Ramos (cell line): Measurements from ENCODE around the gene ITSN1.
"Not testable (repeated sequence)": the region's sequence is repeated elsewhere in the genome, so short reads cannot be mapped to it uniquely, and the experiment has no call there.

Experiments used
- in situ Hi-C: fragments of 300-500 bp; cut with MboI; formaldehyde crosslinking; loops from one replicate; pipeline ENCODE4 v1.14.3; 2022; ENCODE audit warnings: low sequenced_read_pairs; ENCODE audit not compliant: unreplicated experiment

ITSN1 gene

DNA sequence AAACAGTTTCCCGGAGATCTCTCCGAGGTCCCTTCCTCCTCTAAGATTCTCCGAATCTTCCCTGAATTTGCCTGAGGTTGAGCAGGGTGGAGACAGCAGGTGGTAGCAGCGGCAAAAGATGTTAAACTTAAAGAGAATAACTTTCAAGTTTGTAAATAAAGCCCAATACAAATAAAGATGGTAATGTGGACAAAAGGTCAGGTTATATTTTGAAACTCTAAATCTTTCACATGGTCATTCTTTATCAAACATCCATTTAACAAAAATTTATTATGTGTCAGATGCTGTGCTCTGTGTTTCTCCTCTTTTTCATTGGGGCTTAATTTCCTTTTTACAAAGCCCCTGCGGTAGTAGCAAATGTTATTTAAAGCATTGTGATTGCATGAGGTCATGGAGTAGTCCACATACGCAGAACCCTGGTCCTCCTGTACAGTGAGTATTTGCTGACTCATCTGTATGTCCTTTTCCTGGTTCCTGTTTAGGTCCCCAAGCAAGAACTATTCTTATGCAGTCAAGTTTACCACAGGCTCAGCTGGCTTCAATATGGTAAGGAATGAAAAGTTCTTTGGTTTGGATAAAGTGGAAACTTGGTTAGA lies 119.2 kb downstream of the ITSN1 start:
- in situ Hi-C loops, result no loop called here

DNA sequence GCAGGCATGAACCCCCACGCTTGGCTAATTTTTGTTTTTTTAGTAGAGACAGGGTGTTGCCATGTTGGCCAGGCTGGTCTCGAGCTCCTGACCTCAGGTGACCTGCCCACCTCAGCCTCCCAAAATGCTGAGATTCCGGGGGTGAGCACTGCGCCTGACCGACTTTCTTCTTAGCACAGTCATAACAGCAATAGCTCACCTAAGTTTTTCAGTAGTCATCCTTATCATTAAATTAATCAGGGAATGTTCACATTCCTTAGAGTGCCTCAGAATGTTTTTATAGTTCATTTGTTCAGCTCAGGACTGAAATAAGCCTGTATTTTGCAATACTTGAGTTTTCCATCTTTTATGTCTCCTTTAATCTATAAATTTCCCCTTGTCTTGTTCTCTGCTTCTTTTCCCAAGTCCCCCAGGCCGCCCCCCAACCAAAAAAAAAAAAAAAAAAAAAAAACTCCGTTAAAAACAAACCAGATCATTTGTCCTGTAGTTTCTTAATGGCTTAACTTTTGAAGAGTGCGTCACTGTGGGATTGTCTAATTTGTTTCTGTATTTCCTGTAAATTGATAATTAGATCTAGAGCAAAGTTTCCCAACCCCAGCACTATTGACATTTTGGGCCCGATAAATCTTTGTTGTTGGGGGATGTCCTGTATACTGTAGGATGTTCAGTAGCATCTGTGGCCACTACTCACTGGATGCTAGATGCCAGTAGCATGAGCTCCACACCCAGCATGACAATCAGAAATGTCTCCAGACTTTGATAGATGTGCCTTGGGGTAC lies 120.7 kb downstream of the ITSN1 start:
- in situ Hi-C loops, result no loop called here

DNA sequence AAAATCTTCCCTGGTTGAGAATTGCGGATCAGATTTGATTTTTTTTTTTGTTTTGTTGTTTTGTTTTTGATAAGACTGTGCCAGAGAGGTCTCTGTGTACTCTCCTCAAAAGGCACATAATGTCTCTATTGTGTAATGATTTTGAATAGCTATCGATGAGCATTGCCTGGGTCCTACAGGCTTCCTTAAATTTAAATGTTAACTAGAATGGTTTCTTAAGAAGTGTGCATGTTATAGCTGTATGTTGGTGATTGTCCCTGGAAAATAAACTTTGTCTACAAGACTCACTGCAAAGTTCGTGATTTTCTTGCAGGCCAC lies 121.2 kb downstream of the ITSN1 start:
- in situ Hi-C loops, result no loop called here

DNA sequence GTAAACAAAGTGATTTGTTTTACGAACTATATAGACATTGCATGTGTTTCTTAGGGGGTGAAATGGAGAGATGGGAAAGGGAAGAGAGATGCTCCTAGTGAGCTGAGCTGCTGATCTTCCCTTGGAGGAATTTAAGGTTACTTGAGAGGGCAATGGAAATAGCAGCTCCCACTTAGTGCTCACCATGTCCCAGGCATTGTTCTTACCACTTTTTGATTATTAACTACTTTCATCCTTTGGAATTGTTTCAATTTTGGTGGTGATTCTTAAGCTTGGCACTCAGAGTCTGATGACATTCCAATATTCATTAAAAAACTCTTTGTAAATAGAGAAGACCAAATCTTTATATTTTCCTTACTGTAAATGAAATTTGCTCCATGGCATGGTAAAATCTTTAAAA lies 124.9 kb downstream of the ITSN1 start:
- in situ Hi-C loops, result no loop called here

DNA sequence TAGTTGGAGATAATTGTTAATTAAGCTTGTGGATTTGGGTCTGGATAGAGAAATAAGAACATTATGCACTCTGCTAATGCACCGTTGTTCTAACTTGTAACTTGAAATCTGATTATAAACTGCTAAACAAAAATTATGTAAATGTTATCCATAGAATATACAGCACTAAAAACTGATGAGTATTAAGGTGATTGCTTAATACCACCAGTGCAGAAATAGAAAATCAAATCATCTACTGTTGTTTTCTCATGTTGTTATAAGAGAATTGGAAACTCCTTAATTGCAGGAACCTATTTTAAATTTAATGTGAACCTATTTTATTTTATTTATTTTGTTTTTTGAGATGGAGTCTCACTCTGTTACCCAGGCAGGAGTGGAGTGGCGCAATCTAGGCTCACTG lies 125.7 kb downstream of the ITSN1 start:
- in situ Hi-C loops, result no loop called here

DNA sequence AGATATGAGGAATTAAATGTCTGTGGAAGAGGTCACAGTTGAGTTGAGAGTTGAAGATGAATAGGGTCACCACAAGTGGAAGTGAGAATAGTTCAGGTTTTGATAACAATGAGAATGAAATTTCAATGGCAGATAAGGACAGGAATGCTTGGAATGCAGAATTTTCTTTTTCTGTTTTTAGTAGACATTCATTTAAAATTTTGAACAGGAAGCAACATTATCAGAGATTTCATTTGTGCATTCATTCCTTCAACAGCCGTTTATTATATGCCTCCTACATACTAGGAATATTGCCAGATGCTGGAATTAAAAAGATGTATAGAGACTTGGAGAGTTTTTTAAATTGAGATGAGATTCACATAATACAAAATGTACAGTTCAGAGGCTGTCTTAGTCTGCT lies 126.8 kb downstream of the ITSN1 start:
- in situ Hi-C loops, result no loop called here

DNA sequence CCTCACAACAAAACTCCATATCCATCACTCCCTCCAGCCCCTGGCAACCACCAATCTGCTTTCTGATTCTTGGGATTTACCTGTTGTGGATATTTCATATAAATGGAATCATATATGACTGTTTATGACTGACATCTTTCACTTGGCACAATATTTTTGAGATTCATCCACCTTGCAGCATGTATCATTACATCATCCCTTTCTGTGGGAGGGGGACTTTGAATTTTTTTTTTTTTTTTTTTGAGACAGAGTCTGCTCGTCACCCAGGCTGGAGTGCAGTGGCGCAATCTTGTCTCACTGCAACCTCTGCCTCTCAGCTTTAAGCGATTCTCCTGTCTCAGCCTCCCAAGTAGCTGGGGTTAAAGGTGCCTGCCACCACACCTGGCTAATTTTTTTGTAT lies 128.2 kb downstream of the ITSN1 start:
- in situ Hi-C loops, result no loop called here

DNA sequence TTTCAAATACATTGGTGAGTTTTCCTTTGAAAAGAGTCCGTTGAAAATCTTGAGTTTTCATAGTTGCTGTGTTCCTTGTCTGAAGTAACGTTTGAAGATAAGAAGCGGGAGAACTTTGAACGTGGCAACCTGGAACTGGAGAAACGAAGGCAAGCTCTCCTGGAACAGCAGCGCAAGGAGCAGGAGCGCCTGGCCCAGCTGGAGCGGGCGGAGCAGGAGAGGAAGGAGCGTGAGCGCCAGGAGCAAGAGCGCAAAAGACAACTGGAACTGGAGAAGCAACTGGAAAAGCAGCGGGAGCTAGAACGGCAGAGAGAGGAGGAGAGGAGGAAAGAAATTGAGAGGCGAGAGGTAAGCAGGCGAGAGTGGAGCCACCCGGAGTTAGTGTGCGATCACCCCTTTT lies 129.7 kb downstream of the ITSN1 start:
- in situ Hi-C loops, result no loop called here

DNA sequence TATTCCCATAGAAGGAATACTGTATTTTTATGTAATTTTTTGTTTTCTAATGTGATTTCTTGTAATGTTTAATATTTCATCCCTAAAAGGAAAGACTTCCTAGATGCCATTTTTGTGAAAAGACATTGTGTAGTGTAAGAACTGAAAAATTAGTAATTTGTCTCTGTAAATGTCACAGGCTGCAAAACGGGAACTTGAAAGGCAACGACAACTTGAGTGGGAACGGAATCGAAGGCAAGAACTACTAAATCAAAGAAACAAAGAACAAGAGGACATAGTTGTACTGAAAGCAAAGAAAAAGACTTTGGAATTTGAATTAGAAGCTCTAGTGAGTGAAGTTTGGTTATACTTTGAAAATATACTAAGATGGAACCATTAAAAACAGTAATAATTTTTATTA lies 132.2 kb downstream of the ITSN1 start:
- in situ Hi-C loops, result no loop called here

DNA sequence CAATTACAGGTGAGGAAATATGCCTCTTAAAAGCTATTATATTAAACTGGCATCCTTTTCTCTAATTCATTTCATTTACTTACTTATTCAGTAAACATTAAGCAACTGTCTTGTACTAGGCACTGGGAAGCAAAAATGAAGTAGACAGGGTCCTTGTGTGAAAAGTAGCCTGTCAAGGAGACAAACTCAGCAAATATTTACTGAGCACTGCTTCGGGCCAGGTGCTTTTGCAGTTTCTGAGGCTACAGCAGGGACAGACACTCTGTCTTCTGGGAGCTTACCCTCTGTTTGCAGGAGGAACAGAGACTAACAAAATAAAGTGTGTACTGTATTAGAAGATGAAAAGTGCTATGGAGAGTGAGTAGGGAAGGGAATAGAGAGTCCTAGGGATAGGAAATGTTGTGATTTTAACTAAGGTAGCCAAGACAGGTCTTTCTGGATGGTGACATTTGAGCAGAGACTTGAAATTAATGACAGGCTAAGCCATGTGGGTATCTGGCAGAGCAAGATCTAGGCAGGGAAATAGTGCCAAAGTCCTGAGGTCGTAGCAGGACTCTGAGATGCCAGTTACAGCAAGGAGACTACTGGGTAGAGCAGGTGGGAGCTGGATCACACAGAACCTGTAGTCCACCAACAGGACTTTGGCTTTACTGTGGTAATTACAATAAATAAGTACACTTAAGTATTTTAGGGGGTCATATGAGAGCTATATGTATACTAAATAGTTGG lies 133.0 kb downstream of the ITSN1 start:
- in situ Hi-C loops, result no loop called here

DNA sequence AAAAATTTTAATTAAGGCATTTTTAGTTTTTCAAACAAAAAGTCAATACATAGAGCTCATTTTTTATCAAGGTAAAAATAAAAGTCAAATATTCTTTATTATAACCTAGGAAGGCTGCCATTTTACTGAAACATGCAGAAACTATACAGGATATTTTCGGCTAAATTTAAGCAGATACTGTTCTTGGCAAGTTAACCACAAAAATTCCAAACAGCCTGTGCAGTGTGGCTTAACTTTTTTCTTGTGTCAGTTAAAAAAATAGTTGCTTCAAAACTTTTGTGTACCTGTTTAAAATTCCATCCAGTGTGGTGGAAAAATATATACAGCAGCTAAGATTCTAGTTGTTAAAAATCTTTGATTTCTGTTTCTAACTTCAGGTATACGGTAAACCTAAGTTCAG lies 138.3 kb downstream of the ITSN1 start:
- in situ Hi-C loops, result no loop called here

DNA sequence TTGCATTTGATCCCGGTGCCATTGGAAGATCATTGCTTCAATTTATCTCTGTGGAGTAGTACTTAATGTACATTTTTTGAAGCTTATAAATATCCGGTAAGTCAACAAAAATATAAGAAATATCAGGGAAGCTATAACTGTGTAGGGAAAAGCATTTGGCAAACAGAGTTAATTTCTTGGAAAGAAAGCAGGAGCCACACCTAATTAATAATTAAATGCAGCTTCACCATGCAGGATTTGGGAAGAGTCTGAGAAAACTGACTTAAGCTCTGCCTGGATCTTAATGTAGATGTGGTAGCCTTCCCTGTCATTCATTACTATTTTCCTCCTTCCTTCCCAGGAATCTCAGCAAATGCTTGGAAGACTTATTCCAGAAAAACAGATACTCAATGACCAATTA lies 138.8 kb downstream of the ITSN1 start:
- in situ Hi-C loops, result no loop called here

DNA sequence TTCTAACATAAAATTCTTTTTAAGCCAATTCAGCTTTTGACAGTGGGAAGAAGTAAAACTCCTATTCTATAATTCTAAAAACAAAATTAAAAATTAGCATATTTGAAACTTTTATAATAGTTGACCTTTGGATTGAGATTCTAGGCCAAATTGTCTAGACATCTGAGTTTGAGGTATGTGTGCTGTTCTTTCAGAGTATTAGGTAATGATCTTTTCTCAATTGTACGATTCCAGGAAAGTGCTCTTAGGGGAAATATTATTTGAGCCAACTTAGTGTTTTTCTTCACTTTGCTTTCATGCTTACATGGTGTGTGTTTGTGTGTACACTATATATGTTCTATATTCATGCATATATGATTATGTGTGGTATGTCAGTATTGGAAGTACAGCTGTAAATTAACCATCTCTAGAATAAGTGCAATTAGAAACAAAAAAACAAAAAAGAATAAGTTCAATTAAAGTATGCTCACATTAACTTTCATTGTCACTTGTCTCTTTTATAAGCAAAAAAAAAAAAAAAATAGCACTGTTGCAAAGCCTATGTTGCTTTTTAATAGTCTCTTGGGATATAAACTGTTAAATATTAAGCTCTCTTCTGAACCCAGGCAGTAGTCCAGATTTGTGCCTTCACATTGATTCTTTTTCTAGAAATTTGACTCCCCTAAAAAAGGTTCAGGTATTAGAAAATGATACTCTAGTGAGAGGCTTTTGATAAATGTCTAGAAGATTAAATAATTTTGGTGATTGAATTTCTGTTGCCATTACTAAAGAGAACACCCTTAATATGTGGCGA lies 141.1 kb downstream of the ITSN1 start:
- in situ Hi-C loops, result no loop called here

DNA sequence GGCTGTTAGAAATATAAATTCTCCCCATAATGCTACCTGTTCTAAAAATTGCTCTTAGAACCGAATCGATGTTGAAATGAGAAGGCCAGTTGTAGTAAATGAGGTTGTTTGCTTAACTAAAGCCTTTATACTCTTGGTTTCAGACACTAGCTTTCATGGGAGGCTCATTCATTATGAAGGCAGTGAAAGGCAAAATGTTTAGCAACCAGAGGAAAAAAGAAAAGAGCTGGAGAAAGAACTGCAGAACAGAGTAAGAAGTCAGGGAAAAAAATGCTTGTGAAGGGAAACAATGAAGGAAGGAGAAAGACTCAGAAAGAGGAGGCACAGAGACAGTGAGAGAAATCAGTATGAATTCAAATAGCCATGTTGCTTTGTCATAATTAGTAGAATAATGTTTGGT lies 145.1 kb downstream of the ITSN1 start:
- in situ Hi-C loops, result no loop called here

DNA sequence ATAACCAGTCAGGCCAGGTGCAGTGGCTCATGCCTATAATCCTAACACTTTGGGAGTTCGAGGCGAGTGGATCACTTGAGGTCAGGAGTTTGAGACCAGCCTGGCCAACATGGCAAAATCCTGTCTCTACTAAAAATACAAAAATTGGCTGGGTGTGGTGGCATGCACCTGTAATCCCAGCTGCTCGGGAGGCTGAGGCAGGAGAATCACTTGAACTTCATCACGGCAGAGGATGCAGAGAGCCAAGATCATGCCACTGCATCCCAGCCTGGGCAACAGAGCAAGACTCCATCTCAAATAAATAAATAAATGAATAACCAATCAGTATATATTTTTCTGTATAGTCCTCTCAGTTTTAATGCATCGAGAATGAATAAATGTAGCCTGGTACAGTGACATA lies 146.1 kb downstream of the ITSN1 start:
- in situ Hi-C loops, result not testable (repeated sequence)

DNA sequence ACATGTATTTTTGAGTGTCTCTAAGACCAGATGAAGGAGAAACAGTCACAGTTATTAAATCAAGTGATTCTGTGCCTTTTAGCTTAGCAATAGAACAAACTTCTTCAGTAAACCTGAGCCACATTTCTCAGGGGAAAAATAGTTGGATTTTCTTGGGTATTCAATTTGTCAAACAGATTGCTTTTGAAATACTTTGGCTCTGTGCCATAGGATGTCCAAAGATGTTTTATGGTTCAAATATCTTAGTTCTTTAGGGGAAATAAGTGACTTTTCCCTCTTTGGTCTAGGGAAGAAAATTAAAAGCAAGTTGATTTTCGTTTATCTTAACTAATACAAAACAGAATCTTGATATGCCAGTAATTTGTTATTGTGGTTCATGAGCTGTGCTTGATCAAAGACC lies 147.4 kb downstream of the ITSN1 start:
- in situ Hi-C loops, result no loop called here

DNA sequence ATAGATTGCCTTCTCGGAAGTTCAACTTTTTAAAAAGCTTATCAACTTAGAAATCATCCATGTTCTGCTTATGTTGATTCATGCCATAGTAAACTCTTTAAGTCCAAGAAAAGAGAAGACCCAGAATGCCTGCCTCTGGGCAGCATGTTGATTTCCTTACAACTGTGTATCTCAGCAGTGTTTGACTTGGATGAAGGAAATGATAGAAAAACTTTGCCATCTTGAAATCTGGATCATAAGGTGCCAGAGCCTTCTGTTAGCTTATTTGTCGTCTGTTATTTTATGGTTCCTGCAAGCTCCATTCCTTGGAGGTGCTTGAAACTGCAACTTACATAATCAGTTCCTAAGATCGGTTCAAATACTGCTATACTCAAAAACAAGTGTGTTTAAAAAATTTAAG lies 148.8 kb downstream of the ITSN1 start:
- in situ Hi-C loops, result no loop called here

DNA sequence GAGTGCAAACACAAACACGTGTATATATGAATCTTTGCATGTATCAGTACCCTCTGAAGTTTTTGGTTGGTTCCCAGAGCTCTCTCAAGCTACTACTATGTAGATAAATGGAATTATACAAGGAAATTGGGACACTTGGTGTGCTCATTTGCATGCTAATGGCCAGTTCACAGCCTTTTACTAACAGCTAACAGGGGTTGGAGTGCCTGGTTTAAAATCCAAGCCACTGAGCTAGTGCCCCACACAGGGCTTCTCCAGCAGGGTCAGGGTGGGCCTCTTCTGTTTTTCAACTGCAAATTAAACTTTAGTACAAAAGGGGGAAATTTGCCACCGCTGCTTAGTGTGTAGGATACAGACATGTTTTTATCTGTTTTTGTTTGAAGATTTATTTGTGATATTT lies 152.3 kb downstream of the ITSN1 start:
- in situ Hi-C loops, result no loop called here

DNA sequence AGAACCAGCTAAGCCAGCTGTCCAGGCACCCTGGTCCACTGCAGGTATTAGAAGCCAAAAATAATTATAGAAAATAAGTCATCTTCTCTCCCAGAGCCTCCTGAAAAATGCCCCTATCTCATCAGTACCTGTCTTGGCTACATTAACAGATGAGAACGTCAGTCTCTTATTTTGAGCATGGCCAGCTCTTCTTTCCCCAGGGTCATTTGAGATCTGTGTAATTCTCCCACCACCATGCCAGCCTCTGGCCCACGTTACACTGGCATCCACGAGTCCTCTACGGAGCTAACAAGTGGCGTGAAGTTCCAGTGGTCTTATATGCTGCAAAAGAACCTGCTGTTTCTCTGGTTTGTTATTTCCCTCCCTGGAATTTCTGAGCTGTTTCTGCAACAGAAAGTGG lies 155.3 kb downstream of the ITSN1 start:
- in situ Hi-C loops, result no loop called here

DNA sequence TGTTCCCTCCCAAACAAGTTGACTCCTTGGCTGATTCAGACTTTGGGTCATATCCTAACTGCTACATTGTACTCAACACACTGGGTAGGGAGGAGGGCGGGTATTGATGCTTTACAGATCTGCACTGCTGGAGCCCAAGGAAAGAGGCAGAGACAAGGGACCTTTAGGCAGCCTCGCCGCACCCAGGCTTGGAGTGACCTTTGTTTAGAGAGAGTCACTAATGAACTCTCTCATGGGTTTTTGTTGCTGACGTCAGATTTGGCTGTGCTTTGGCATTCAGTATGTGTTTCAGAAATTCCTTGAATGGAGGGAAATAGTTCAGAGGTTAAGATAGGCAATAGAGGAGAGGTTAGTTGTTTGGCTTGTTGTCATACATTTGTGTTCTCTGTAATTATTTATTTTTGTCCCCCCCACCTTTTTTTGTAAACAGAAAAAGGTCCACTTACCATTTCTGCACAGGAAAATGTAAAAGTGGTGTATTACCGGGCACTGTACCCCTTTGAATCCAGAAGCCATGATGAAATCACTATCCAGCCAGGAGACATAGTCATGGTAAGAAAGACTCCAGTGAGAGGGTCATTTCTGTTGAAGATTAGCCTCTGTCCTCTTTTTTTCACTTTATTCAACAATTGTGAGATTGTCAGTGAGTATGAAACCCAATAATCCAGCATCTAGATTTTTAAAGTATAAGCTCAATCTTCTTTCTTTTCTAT lies 157.2 kb downstream of the ITSN1 start:
- in situ Hi-C loops, result no loop called here
